ENCODE data around the gene TEX52. TPM values are rescaled to one million over a fixed set of nuclear protein-coding genes. Genes with fewer than 3 reads are reported as not detected.

TEX52 gene
- total RNA-seq, result under 1 TPM in 1 of 2 experiments, not detected in 1; 0.34 TPM

GRCh38 chr12:2857021-2857431 is at the start of gene TEX52:
Gene TEX52, minus strand, starts transcription at chr12:2857039. Its CDS starts 13 bp downstream, at chr12:2857026.
- H3K27me3 Mint-ChIP-seq, result no peaks in the 10 kb centered on the region
- no peak for DNase-seq
- H3K9me3 Mint-ChIP-seq, result no peaks in the 10 kb centered on the region
- ATAC-seq (ENCODE audit: low read depth), result no peak
- POLR2A ChIA-PET, result interaction anchor here (0.6 kb wide), 1 partner anchor 18 kb away, joined by 4 read pairs; no protein-coding TSS in a partner anchor
- peaks cover 22% of the 10 kb centered on the region for H3K36me3 Mint-ChIP-seq
- H3K27ac Mint-ChIP-seq, result peak within 1 kb of the TSS; percentile 64
- H3K4me3 Mint-ChIP-seq, result no peak within 1 kb of the TSS
- peaks cover 2% of the 10 kb centered on the region for H3K4me1 Mint-ChIP-seq

GRCh38 chr12:2904260-2904659 is 47.4 kb upstream of the TEX52 start:
- Mint-ChIP-seq H3K4me1 (no peaks in the 10 kb centered on the region), H3K9me3 (no peaks in the 10 kb centered on the region), H3K36me3 (no peaks in the 10 kb centered on the region), H3K4me3 (no peak overlapping the region), H3K27ac (no peak overlapping the region), H3K27me3 (no peaks in the 10 kb centered on the region)
- DNase-seq (no peak), ATAC-seq (ENCODE audit: low read depth) (no peak)
- POLR2A ChIA-PET, result no interaction called here

GRCh38 chr12:2902272-2902880 is 45.5 kb upstream of the TEX52 start:
- Mint-ChIP-seq H3K4me1 (no peaks in the 10 kb centered on the region), H3K4me3 (no peak overlapping the region), H3K36me3 (no peaks in the 10 kb centered on the region), H3K9me3 (no peaks in the 10 kb centered on the region), H3K27me3 (no peaks in the 10 kb centered on the region), H3K27ac (no peak overlapping the region)
- DNase-seq (no peak), ATAC-seq (ENCODE audit: low read depth) (no peak)
- POLR2A ChIA-PET, result no interaction called here

DNA sequence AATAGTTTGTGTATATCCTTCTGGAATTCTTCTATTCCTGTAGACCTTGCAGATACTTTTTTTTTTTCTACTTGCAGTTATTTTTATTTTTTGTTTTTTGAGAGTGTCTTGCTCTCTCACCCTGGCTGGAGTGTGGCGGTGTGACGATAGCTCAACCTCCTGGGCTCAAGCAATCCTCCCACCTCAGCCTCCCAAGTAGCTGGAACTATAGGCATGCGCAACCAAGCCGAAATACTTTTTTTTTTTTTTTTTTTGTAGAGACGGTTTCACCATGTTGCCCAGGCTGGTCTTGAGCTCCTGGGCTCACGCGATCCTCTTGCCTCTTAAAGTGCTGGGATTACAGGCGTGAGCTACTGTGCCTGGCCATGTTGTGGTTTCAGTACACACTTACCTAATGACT is 43.8 kb upstream of the TEX52 start:
- Mint-ChIP-seq H3K36me3 (no peaks in the 10 kb centered on the region), H3K9me3 (no peaks in the 10 kb centered on the region), H3K27me3 (no peaks in the 10 kb centered on the region), H3K4me3 (no peak overlapping the region), H3K4me1 (no peaks in the 10 kb centered on the region), H3K27ac (no peak overlapping the region)
- POLR2A ChIA-PET, result no interaction called here
- DNase-seq, result no peak
- no peak for ATAC-seq (ENCODE audit: low read depth)

DNA sequence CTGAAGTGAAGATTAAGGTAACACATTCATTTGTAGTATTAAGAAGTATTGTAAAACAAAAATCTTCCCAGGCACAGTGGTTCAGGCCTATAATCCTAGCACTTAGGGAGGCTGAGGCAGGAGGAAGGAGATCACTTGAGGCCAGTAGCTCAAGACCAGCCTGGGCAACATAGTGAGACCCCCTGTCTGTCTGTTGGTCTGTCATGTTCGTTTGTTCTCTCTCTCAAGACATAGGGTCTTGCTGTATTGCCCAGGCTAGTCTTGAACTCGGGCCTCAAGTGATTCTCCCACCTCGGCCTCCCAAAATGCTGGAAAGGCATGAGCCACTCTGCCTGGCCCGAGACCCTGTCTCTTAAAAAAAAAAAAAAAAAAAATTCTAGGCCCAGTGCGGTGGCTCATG is 40.6 kb upstream of the TEX52 start:
- Mint-ChIP-seq H3K9me3 (no peaks in the 10 kb centered on the region), H3K4me1 (peaks cover 3% of the 10 kb centered on the region), H3K27me3 (no peaks in the 10 kb centered on the region), H3K36me3 (no peaks in the 10 kb centered on the region), H3K27ac (no peak overlapping the region), H3K4me3 (no peak overlapping the region)
- POLR2A ChIA-PET, result no interaction called here
- ATAC-seq (ENCODE audit: low read depth), result no peak
- DNase-seq, result no peak

GRCh38 chr12:2895511-2895910 is 38.7 kb upstream of the TEX52 start:
- ATAC-seq (ENCODE audit: low read depth), result no peak

DNA sequence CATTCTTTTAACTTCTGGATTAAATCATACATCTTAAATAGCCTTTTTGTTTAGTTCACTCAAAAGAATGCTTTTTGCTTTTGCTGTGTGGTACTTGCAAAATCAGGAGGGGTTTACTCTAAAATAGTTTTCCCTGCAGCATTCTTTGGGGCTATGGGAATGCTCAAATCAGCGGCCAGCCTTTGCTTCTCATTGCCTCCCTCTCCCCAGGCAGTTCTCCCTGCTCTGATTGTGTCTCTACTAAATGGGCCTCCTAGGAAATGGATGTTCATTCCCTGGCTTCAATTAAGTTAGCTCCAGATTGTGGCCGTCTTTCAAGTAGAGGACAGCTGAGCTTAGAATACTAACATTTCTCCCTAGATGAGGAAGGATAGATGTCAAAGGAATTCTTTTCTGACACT is 38.2 kb upstream of the TEX52 start:
- no peak for ATAC-seq (ENCODE audit: low read depth)
- POLR2A ChIA-PET, result no interaction called here
- Mint-ChIP-seq H3K4me3 (no peak overlapping the region), H3K27me3 (no peaks in the 10 kb centered on the region), H3K36me3 (no peaks in the 10 kb centered on the region), H3K9me3 (no peaks in the 10 kb centered on the region), H3K27ac (no peak overlapping the region), H3K4me1 (peaks cover 14% of the 10 kb centered on the region)
- DNase-seq, result no peak

More at GRCh38 chr12:2895511-2895910, 38.7 kb upstream of the TEX52 start:
- Mint-ChIP-seq H3K36me3 (no peaks in the 10 kb centered on the region), H3K4me3 (no peak overlapping the region), H3K4me1 (peaks cover 13% of the 10 kb centered on the region), H3K27ac (no peak overlapping the region), H3K9me3 (no peaks in the 10 kb centered on the region), H3K27me3 (no peaks in the 10 kb centered on the region)
- no peak for DNase-seq
- POLR2A ChIA-PET, result no interaction called here

- Mint-ChIP-seq H3K9me3 (no peaks in the 10 kb centered on the region), H3K4me1 (peaks cover 22% of the 10 kb centered on the region), H3K36me3 (peaks cover 5% of the 10 kb centered on the region), H3K27me3 (no peaks in the 10 kb centered on the region), H3K27ac (no peak overlapping the region), H3K4me3 (no peak overlapping the region)
- POLR2A ChIA-PET, result no interaction called here
- DNase-seq, result no peak
- no peak for ATAC-seq (ENCODE audit: low read depth)
Measured at GRCh38 chr12:2893007-2893406, 36.2 kb upstream of the TEX52 start.

GRCh38 chr12:2892246-2892645 is 35.4 kb upstream of the TEX52 start:
- H3K9me3 Mint-ChIP-seq, result no peaks in the 10 kb centered on the region
- no peak overlapping the region for H3K27ac Mint-ChIP-seq

GRCh38 chr12:2891240-2892053 is 34.6 kb upstream of the TEX52 start:
- peaks cover 8% of the 10 kb centered on the region for H3K36me3 Mint-ChIP-seq

More at GRCh38 chr12:2892246-2892645, 35.4 kb upstream of the TEX52 start:
- POLR2A ChIA-PET, result no interaction called here
- ATAC-seq (ENCODE audit: low read depth) (no peak), DNase-seq (no peak)
- peak overlapping the region; percentile 28 for H3K4me3 Mint-ChIP-seq
- H3K4me1 Mint-ChIP-seq, result peaks cover 24% of the 10 kb centered on the region
- H3K27me3 Mint-ChIP-seq, result no peaks in the 10 kb centered on the region
- peaks cover 8% of the 10 kb centered on the region for H3K36me3 Mint-ChIP-seq

DNA sequence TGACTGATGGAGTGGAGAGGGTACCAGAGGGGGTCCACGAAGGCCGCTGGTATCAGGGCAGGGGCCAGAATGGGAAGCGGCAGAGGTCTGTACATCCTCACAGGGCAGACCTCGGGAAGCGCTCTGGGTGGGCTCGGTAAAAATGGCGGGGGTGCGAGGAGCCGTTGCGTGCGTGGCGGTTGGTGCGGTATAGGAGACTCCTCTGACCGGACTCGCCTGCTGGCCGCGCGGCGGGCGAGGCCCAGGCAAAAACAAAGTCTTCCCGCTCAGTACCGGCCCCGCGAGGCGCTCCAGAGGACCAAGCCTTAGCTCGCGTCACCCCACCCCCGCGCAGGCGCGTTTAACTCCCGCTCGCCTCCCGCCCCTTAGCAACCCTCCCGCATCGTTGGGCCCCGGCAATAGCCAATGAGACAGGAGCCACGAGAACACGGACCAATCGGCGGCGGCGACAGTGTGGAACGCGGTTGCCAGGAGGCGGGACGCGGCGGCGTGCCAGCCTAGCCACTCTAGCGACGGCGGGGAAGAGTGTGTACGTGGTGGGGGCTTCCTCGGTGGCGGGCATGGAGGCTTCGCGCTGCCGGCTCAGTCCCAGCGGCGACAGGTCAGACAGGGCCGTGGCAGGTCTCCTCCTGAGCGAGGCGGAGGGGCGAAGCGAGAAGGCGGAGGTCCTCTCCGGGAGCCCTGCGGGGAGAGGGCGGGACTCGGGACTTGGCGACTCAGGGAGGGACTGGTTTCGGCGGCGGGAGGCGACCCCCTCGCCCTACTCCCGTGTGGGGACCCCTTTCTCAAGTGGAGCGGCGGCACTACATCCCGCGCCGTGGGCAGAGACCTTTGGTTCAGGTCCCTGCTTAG is 33.8 kb upstream of the TEX52 start, which contains the start of gene TULP3:
TULP3 (plus strand) TSS at position 504 of the 852 bp plus-strand sequence; CDS start at position 561, 57 bp downstream.
- POLR2A ChIA-PET, result interaction anchor here (0.8 to 2.1 kb wide), 7 partner anchors 11 to 200 kb away, joined by 3 to 18 read pairs (median 3); partner anchors contain the start of genes FOXM1 and RHNO1
- Mint-ChIP-seq H3K9me3 (no peaks in the 10 kb centered on the region), H3K4me1 (peaks cover 24% of the 10 kb centered on the region), H3K4me3 (peak within 1 kb of the TSS; percentile 96), H3K27ac (peak within 1 kb of the TSS; percentile 83), H3K27me3 (no peaks in the 10 kb centered on the region), H3K36me3 (peaks cover 8% of the 10 kb centered on the region)
- ATAC-seq (ENCODE audit: low read depth) (peak; percentile 98), DNase-seq (peak; percentile 95)

More at GRCh38 chr12:2891240-2892053, 34.6 kb upstream of the TEX52 start:
- Mint-ChIP-seq H3K4me1 (peaks cover 24% of the 10 kb centered on the region), H3K4me3 (peak overlapping the region; percentile 96), H3K27me3 (no peaks in the 10 kb centered on the region), H3K27ac (no peak overlapping the region), H3K9me3 (no peaks in the 10 kb centered on the region)
- DNase-seq (no peak), ATAC-seq (ENCODE audit: low read depth) (peak; percentile 6)
- POLR2A ChIA-PET, result interaction anchor here (0.6 to 2.1 kb wide), 5 partner anchors 12 to 91 kb away, joined by 3 to 18 read pairs (median 3); partner anchors contain the start of genes FOXM1 and RHNO1

DNA sequence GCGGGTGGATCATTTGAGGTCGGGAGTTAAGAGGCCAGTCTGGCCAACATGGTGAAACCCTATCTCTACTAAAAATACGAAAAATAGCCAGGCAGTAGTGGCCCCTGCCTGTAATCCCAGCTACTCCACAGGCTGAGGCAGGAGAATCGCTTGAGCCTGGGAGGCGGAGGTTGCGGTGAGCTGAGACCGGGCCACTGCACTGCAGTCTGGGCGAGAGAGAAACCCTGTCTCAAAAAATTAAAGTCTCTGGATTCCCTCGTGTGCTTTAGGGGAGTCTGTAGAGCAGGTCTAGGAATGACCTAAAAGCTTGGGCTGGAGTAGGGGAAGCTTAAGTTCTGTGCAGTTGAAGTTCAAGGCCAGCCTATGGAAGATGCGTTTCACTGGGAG is 33.2 kb upstream of the TEX52 start:
- Mint-ChIP-seq H3K27me3 (no peaks in the 10 kb centered on the region), H3K27ac (peak overlapping the region; percentile 83), H3K4me3 (peak overlapping the region; percentile 96), H3K4me1 (peaks cover 27% of the 10 kb centered on the region), H3K9me3 (no peaks in the 10 kb centered on the region), H3K36me3 (peaks cover 10% of the 10 kb centered on the region)
- no peak for ATAC-seq (ENCODE audit: low read depth)
- POLR2A ChIA-PET, result interaction anchor here (0.9 to 2.1 kb wide), 4 partner anchors 10 to 199 kb away, joined by 3 to 18 read pairs (median 8); partner anchors contain the start of genes FOXM1 and RHNO1
- no peak for DNase-seq
